K562 (cell line): Measurements from ENCODE around the gene OBSL1. TPM values are rescaled to one million over a fixed set of nuclear protein-coding genes. Genes with fewer than 3 reads are reported as not detected.

ENCODE experiments used
- ATAC-seq: fragments of 200-7000 bp; cut with Tn5 transposase; 3 replicates; pipeline ENCODE4 v1.9.1; 2020; ENCODE audit warnings: moderate library complexity
- BruUV-seq: library from RNA; stranded (reverse); fragments of 400-500 nt; replicated peaks from 2 replicates; lab custom pipeline; 2021; lab: Mats Ljungman, UMichigan
- CTCF ChIA-PET: fragments of 300-600 bp; formaldehyde crosslinking; extraction: SDS; loops from one replicate; lab custom pipeline; 2021; ENCODE audit warnings: low intra/inter-chr PET ratio; lab: Yijun Ruan, JAX
- POLR2A ChIA-PET: fragments of 300-600, 350-650 bp; sonication (Branson Sonifier 250); formaldehyde crosslinking; extraction: SDS; loops from one replicate; lab custom pipeline; 2021; ENCODE audit warnings: antibody characterized with exemption, inconsistent platforms; lab: Yijun Ruan, JAX
- DNase-seq, 4 experiments: peaks; one replicate each; pipeline versions ENCODE4 v3.0.0 to v3.0.0-alpha.2; 2011 to 2018; ENCODE audit warnings: low spot score in 3 of 4, mixed read lengths in 3 of 4; ENCODE audit errors: extremely low read depth in 1 of 4
- FAIRE-seq: peaks from 2 replicates; lab custom pipeline; 2011; peaks lifted over from hg19 to GRCh38; lab: Jason Lieb, UNC
- H2AFZ ChIP-seq: 2 replicates; pipeline ENCODE4 v1.6.0; 2011; ENCODE audit warnings: low read depth, low read length, control low read depth, inconsistent platforms
- H3K27ac ChIP-seq: fragments of 200-600 bp; 3 replicates; pipeline ENCODE4 v1.8.0; 2011; ENCODE audit warnings: low read depth, mild to moderate bottlenecking, control low read depth, inconsistent platforms, low read length, moderate library complexity, mixed read lengths; ENCODE audit errors: extremely low read depth
- H3K27me3 ChIP-seq, 2 experiments: fragments of 300-600 bp in 1 of 2; 2 replicates in 1 of 2; 3 replicates in 1 of 2; pipeline versions ENCODE4 v1.6.0 to v1.8.0; 2011; ENCODE audit warnings: inconsistent platforms in 2 of 2, low read length in 2 of 2, mild to moderate bottlenecking in 1 of 2, mixed read lengths in 1 of 2, moderate library complexity in 1 of 2; ENCODE audit not compliant: control insufficient read depth in 2 of 2, insufficient read depth in 2 of 2
- H3K36me3 ChIP-seq: fragments of 300-600 bp; 3 replicates; pipeline ENCODE4 v1.8.0; 2011; ENCODE audit warnings: mild to moderate bottlenecking, low read length, inconsistent platforms; ENCODE audit not compliant: control insufficient read depth, insufficient read depth
- H3K4me1 ChIP-seq, 2 experiments: fragments of 200-600 bp in 1 of 2; replicated peaks in 1 of 2; 2 replicates in 1 of 2; 3 replicates in 1 of 2; pipeline versions ENCODE4 v1.5.1 to v1.8.0; 2011; ENCODE audit warnings: inconsistent platforms in 2 of 2, low read length in 2 of 2, mild to moderate bottlenecking in 1 of 2, mixed read lengths in 1 of 2, moderate library complexity in 1 of 2; ENCODE audit not compliant: control insufficient read depth in 2 of 2, insufficient read depth in 2 of 2
- H3K4me2 ChIP-seq: 2 replicates; pipeline ENCODE4 v1.6.1; 2011; ENCODE audit warnings: low read length, control low read depth, inconsistent platforms, mixed read lengths; ENCODE audit not compliant: insufficient read depth
- H3K4me3 ChIP-seq: fragments of 200-600 bp; sonication (generic), shearing (Covaris generic); 2 replicates; pipeline ENCODE4 v1.5.1; 2016; ENCODE audit warnings: control low read depth, inconsistent platforms
- H3K79me2 ChIP-seq: fragments of 200-600 bp; 3 replicates; pipeline ENCODE4 v1.8.0; 2011; ENCODE audit warnings: low read length, inconsistent platforms; ENCODE audit not compliant: control insufficient read depth, insufficient read depth
- H3K9ac ChIP-seq, 2 experiments: 2 replicates each; pipeline versions ENCODE4 v1.6.0 to v1.6.1; 2011; ENCODE audit warnings: low read depth in 2 of 2, low read length in 2 of 2, control low read depth in 1 of 2, inconsistent platforms in 1 of 2, mild to moderate bottlenecking in 1 of 2, mixed read lengths in 1 of 2; ENCODE audit not compliant: insufficient read depth in 1 of 2
- H3K9me1 ChIP-seq: one replicate; pipeline ENCODE4 v1.6.0; 2011; ENCODE audit warnings: inconsistent platforms, mild to moderate bottlenecking, low read length, moderate library complexity; ENCODE audit not compliant: control insufficient read depth, insufficient read depth
- H3K9me3 ChIP-seq: replicated peaks from 2 replicates; pipeline ENCODE4 v1.5.1; 2011; ENCODE audit warnings: low read depth, low read length, inconsistent platforms; ENCODE audit not compliant: control insufficient read depth, insufficient read depth
- H4K20me1 ChIP-seq: replicated peaks from 2 replicates; pipeline ENCODE4 v1.6.1; 2011; ENCODE audit warnings: low read length, inconsistent platforms, mixed read lengths; ENCODE audit not compliant: control insufficient read depth, insufficient read depth
- CREM ChIP-seq: IDR thresholded peaks from 2 replicates; pipeline ENCODE4 v1.6.1; 2014; ENCODE audit warnings: antibody characterized with exemption, low read depth
- E2F8 ChIP-seq: fragments of 450-650 bp; IDR thresholded peaks from 2 replicates; pipeline ENCODE4 v1.7.1; 2018; ENCODE audit warnings: mild to moderate bottlenecking, low read depth; ENCODE audit not compliant: partially characterized antibody
- HOXB6 ChIP-seq: fragments of 250-450 bp; sonication (Bioruptor Pico); IDR thresholded peaks from 2 replicates; pipeline ENCODE4 v1.5.1; 2022; ENCODE audit warnings: mild to moderate bottlenecking, borderline replicate concordance
- LARP7 ChIP-seq: fragments of 450-650 bp; IDR thresholded peaks from 2 replicates; pipeline ENCODE4 v1.6.1; 2016
- PCBP1 ChIP-seq: fragments of 200-400 bp; formaldehyde crosslinking; IDR thresholded peaks from 2 replicates; pipeline ENCODE4 v1.6.1; 2018; ENCODE audit warnings: mild to moderate bottlenecking, low read depth, low read length; ENCODE audit not compliant: poor library complexity, severe bottlenecking
- ZNF398 ChIP-seq: fragments of 250-450 bp; sonication (Bioruptor Pico); IDR thresholded peaks from 2 replicates; pipeline ENCODE4 v1.8.0; 2021; ENCODE audit warnings: moderate library complexity, mild to moderate bottlenecking, inconsistent platforms
- ZNF551 ChIP-seq: fragments of 250-450 bp; sonication (Bioruptor Pico); IDR thresholded peaks from 2 replicates; pipeline ENCODE4 v1.5.0; 2021; ENCODE audit warnings: mild to moderate bottlenecking, moderate library complexity
- WGBS: fragments of 100-300 bp; shearing (Covaris generic); methylation state at CpG from one replicate; pipeline ENCODE4 v1.1.6; 2016; ENCODE audit warnings: low coverage, mixed read lengths; ENCODE audit not compliant: insufficient coverage; ENCODE audit errors: missing lambda C conversion rate; 5-methylcytosine and 5-hydroxymethylcytosine counted together
- in situ Hi-C: fragments of 300-500 bp; cut with MboI; formaldehyde crosslinking; loops from 4 replicates; pipeline ENCODE4 v1.15.0; 2018; ENCODE audit warnings: inconsistent platforms, mixed read lengths
- intact Hi-C: fragments of 100-400 bp; cut with micrococcal nuclease; formaldehyde crosslinking; loops from 2 replicates; pipeline ENCODE4 v1.14.2; 2022
- polyA plus RNA-seq, 8 experiments: library from polyadenylated mRNA; depleted of rRNA in 4 of 8; stranded (reverse) in 5 of 8; unstranded in 3 of 8; fragments of >200 nt; fragmentation: Nextera tagmentation in 2 of 8; fragmentation: Illumina TruSeq in 1 of 8; extraction: Ambion mirVana in 2 of 8; extraction: Trizol in 1 of 8; gene quantifications; 2 replicates each; pipeline versions ENCODE4 v1.2.1 to v1.2.3, GENCODE V29; 2011 to 2014; ENCODE audit warnings: inconsistent platforms in 1 of 8, missing spikeins in 1 of 8
- total RNA-seq, 7 experiments: library from RNA; depleted of rRNA in 6 of 7; stranded (reverse); fragments of >200 nt in 6 of 7; fragmentation: Illumina TruSeq in 2 of 7; extraction: Trizol in 2 of 7; gene quantifications; 2 replicates each; pipeline versions ENCODE4 v1.2.1 to v1.2.3, GENCODE V29; 2011 to 2021; ENCODE audit warnings: low replicate concordance in 1 of 7
- TF ChIP-seq, protein P1 (sequence below): sonication (generic); formaldehyde crosslinking; IDR thresholded peaks from 2 replicates; pipeline ENCODE4 v1.8.1; 2022; ENCODE audit warnings: missing genetic modification reagents
- TF ChIP-seq, protein P2 (sequence below): IDR thresholded peaks from 2 replicates; pipeline ENCODE4 v1.6.1; 2011; ENCODE audit warnings: borderline replicate concordance, low read depth, mild to moderate bottlenecking, moderate library complexity, low read length; ENCODE audit not compliant: insufficient read depth, poor library complexity, severe bottlenecking

The OBSL1 gene
- total and polyA plus RNA-seq, 9 of the 15 experiments (the other 6 are each of a cell fraction or from before 2014, with no cell fraction given) = 1.2 to 26.6 (median 8.6) TPM

DNA sequence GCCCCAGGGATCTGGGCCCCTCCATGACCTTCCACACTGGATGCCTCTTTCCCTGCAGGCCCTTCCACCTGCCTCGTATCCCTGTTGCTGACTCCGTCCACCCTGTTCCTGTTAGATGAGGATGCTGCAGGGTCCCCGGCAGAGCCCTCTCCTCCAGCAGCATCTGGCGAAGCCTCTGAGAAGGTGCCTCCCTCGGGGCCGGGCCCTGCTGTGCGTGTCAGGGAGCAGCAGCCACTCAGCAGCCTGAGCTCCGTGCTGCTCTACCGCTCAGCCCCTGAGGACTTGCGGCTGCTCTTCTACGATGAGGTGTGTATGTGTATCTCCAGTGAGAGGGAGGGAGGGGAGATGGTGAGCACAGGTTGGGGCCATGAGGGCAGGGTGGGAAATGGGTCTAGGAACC, 43.7 kb upstream of the OBSL1 start:
- DNase-seq (no peak), ATAC-seq (no peak), FAIRE-seq (no peak)
- in situ Hi-C loops (no loop called here), intact Hi-C loops (no loop called here)
- H3K9me3 ChIP-seq = no peaks in the 10 kb centered on the region
- no peaks in the 10 kb centered on the region for H3K9me1 ChIP-seq
- no peaks in the 10 kb centered on the region for H3K27me3 ChIP-seq
- no peaks in the 10 kb centered on the region; the same call in 1 of the 2 replicates for H4K20me1 ChIP-seq
- WGBS = 94% methylated on average over 6 of the region's 11 CpGs
- no TSS peak for BruUV-seq
- no peak overlapping the region for H3K27ac ChIP-seq
- H3K4me2 ChIP-seq = no peak overlapping the region
- peaks cover 0 to 11% of the 10 kb centered on the region in 2 experiments; a peak in 2 of 5 replicates for H3K4me1 ChIP-seq
- H3K4me3 ChIP-seq = no peak overlapping the region
- POLR2A ChIA-PET = interaction anchor here (1.0 to 1.3 kb wide), 2 partner anchors 9 to 17 kb away, joined by 3 to 5 read pairs; partner anchors contain the start of gene STK11IP
- H3K36me3 ChIP-seq = no peaks in the 10 kb centered on the region
- H3K79me2 ChIP-seq = no peaks in the 10 kb centered on the region
- no peak overlapping the region for H2AFZ ChIP-seq
- no peak overlapping the region for H3K9ac ChIP-seq
- CTCF ChIA-PET = no interaction called here
- TF ChIP-seq E2F8 (no peak), ZNF398 (CRISPR knock-in tag) (no peak), HOXB6 (CRISPR knock-in tag) (no peak), PCBP1 (no peak), CREM (no peak), ZNF551 (no peak), LARP7 (no peak)
- TF ChIP-seq, protein P1, sequence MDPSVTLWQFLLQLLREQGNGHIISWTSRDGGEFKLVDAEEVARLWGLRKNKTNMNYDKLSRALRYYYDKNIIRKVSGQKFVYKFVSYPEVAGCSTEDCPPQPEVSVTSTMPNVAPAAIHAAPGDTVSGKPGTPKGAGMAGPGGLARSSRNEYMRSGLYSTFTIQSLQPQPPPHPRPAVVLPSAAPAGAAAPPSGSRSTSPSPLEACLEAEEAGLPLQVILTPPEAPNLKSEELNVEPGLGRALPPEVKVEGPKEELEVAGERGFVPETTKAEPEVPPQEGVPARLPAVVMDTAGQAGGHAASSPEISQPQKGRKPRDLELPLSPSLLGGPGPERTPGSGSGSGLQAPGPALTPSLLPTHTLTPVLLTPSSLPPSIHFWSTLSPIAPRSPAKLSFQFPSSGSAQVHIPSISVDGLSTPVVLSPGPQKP (CRISPR knock-in tag) = no peak
- TF ChIP-seq, protein P2, sequence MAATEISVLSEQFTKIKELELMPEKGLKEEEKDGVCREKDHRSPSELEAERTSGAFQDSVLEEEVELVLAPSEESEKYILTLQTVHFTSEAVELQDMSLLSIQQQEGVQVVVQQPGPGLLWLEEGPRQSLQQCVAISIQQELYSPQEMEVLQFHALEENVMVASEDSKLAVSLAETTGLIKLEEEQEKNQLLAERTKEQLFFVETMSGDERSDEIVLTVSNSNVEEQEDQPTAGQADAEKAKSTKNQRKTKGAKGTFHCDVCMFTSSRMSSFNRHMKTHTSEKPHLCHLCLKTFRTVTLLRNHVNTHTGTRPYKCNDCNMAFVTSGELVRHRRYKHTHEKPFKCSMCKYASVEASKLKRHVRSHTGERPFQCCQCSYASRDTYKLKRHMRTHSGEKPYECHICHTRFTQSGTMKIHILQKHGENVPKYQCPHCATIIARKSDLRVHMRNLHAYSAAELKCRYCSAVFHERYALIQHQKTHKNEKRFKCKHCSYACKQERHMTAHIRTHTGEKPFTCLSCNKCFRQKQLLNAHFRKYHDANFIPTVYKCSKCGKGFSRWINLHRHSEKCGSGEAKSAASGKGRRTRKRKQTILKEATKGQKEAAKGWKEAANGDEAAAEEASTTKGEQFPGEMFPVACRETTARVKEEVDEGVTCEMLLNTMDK = no peak
